Mesodermal cell (in vitro differentiated cells): Measurements from ENCODE around the gene PRICKLE3.
A peak's percentile ranks its signal among the peaks of the same experiment; 100 is the strongest.

Experiments used
- H3K27ac ChIP-seq: 2 replicates; pipeline ENCODE4 v1.7.0; 2013; ENCODE audit warnings: mild to moderate bottlenecking, low read depth, low read length, moderate library complexity; ENCODE audit not compliant: severe bottlenecking
- H3K36me3 ChIP-seq: 2 replicates; pipeline ENCODE4 v1.7.1; 2013; ENCODE audit warnings: mild to moderate bottlenecking, low read length, moderate library complexity; ENCODE audit not compliant: control insufficient read depth, insufficient read depth
- H3K4me1 ChIP-seq: one replicate; pipeline ENCODE4 v1.7.1; 2013; ENCODE audit warnings: mild to moderate bottlenecking, low read length; ENCODE audit not compliant: insufficient read depth, control insufficient read depth, poor library complexity, severe bottlenecking
- H3K4me3 ChIP-seq: 2 replicates; pipeline ENCODE4 v1.7.0; 2013; ENCODE audit warnings: low read length, control low read depth, mild to moderate bottlenecking; ENCODE audit not compliant: insufficient read depth, poor library complexity, severe bottlenecking; ENCODE audit errors: extremely low read depth
- H3K9me3 ChIP-seq: 2 replicates; pipeline ENCODE4 v1.7.1; 2013; ENCODE audit warnings: mild to moderate bottlenecking, low read length, moderate library complexity; ENCODE audit not compliant: control insufficient read depth
- WGBS, 2 experiments: methylation state at CpG; one replicate each; pipeline ENCODE4 v1.1.5; 2013; ENCODE audit warnings: missing lambda C conversion rate in 2 of 2; ENCODE audit not compliant: insufficient coverage in 2 of 2; 5-methylcytosine and 5-hydroxymethylcytosine counted together

The PRICKLE3 gene

DNA sequence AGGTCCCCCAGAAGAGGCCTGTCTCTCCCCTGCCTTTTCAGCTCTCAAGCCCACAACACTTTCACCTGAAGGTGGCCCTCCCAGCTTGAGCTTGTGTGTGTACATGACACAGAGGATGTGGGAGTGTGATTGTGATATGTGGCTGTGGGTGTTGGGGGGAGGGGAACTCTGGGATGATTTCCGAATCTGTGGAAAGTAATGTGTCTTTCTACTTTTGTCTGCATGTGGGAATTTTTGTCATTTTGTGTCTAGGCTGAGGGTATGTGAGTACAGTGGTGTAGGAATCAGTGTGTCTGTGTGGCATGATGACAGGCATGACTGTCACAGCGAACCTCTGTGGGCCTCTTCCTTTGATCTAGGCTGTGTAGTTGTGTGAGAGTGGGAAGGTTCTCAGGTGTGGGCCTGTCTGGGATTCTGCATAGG is 7.4 kb upstream of the PRICKLE3 start:
- no peaks in the 10 kb centered on the region for H3K9me3 ChIP-seq
- H3K27ac ChIP-seq, result no peak overlapping the region
- no peak overlapping the region for H3K4me3 ChIP-seq
- H3K4me1 ChIP-seq, result peaks cover under 1% of the 10 kb centered on the region
- 92% methylated on average over 2 of the region's 2 CpGs; no CpG with 5 or more reads in 1 of the 2 experiments for WGBS, 2 experiments
- no peaks in the 10 kb centered on the region for H3K36me3 ChIP-seq

DNA sequence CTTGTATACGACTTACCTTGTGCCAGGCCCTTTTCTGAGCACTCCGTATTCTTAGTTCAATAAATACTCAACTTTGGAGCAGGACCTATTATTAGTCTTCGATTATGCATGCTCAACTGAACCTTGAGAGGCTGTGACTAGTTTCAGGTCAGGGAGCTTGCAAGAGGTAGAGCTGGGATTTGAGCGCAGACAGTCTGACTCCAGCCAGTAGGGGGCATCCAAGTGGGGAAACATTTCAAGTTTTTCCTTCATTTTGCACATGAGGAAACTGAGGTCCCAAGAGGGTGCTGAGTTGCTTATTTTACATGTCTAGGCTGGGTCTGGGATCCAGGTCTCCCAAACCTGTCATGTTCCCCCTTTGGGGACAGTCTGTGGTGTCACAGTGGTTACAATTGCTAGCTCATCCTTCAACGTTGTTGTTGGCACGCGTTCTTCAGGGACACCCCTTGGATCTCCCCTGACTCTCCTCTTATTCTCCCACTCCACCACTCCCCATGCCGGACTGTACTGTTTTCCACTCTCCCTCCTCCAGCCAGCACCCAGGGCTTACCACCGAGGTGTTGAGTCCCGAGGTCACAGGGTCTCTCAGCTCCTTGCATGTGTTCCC is 6.7 kb upstream of the PRICKLE3 start:
- Histone ChIP-seq H3K36me3 (no peaks in the 10 kb centered on the region), H3K4me1 (no peaks in the 10 kb centered on the region), H3K9me3 (no peaks in the 10 kb centered on the region), H3K4me3 (no peak overlapping the region), H3K27ac (no peak overlapping the region)
- 75% methylated on average over 5 of the region's 10 CpGs; no CpG with 5 or more reads in 1 of the 2 experiments for WGBS, 2 experiments

- Histone ChIP-seq H3K9me3 (no peaks in the 10 kb centered on the region), H3K4me3 (peak overlapping the region; percentile 62), H3K4me1 (no peaks in the 10 kb centered on the region), H3K36me3 (no peaks in the 10 kb centered on the region), H3K27ac (peak overlapping the region; percentile 73)
- WGBS, 2 experiments, result 0% methylated on average over 1 to 7 of the region's 34 CpGs
These were observed 5.4 kb upstream of the PRICKLE3 start for GRCh38 chrX:49191574-49192011.

GRCh38 chrX:49190821-49191573 is 4.8 kb upstream of the PRICKLE3 start:
- Histone ChIP-seq H3K4me1 (no peaks in the 10 kb centered on the region), H3K9me3 (no peaks in the 10 kb centered on the region), H3K27ac (peak overlapping the region; percentile 73), H3K4me3 (peak overlapping the region; percentile 62), H3K36me3 (no peaks in the 10 kb centered on the region)
- 0% methylated on average over 15 to 16 of the region's 32 CpGs for WGBS, 2 experiments

DNA sequence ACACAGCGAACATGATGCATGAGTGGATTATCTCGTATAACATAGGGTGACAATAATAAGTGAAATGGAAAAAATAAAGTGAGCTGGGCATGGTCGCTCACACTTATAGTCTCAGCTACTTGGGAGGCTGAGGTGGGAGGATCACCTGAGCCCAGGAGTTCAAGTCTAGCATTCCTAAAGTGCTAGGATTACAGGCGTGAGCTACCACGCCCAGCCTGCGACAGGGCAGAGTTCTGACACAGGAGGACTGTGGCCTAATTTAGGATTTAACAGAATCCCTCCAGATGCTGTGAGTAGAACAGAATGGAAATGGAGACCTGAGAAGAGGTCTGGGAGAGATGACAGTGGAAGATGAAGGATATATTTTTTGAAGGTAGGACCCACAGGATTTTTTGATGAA is 3.4 kb upstream of the PRICKLE3 start:
- no peaks in the 10 kb centered on the region for H3K4me1 ChIP-seq
- no peak overlapping the region for H3K4me3 ChIP-seq
- H3K9me3 ChIP-seq, result no peaks in the 10 kb centered on the region
- H3K36me3 ChIP-seq, result no peaks in the 10 kb centered on the region
- 94 to 96% methylated on average over 4 to 5 of the region's 6 CpGs for WGBS, 2 experiments
- no peak overlapping the region for H3K27ac ChIP-seq

GRCh38 chrX:49188468-49189076 is 2.4 kb upstream of the PRICKLE3 start:
- no peak overlapping the region for H3K4me3 ChIP-seq
- H3K9me3 ChIP-seq, result no peaks in the 10 kb centered on the region
- H3K27ac ChIP-seq, result no peak overlapping the region
- WGBS, 2 experiments, result 86% methylated on average over 1 of the region's 8 CpGs; no CpG with 5 or more reads in 1 of the 2 experiments
- peaks cover 5% of the 10 kb centered on the region for H3K4me1 ChIP-seq
- no peaks in the 10 kb centered on the region for H3K36me3 ChIP-seq

GRCh38 chrX:49187526-49187925 is 1.4 kb upstream of the PRICKLE3 start:
- Histone ChIP-seq H3K27ac (no peak overlapping the region), H3K9me3 (no peaks in the 10 kb centered on the region), H3K4me3 (no peak overlapping the region), H3K36me3 (peaks cover 5% of the 10 kb centered on the region), H3K4me1 (peaks cover 5% of the 10 kb centered on the region)
- WGBS, 2 experiments, result 25 to 60% methylated on average over 1 of the region's 10 CpGs

DNA sequence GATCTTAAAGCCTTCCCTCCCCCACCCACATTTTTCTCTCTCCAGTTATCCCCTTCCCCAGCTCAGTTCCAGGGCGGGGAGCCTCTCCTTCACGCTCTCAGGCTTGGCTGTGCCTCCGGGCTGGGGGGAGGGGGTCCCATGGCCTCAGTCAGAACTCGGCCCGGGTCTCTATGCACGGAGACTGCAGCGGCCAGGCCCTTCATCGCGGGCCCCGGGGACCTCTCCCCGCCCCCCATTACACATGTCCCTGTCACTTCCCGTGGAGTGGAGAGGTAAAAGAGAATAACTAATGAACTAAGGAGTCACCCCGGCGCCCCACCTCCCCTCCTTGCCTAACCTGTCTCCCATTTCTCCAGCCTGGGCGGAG is 838 bp upstream of the PRICKLE3 start:
- peak overlapping the region; percentile 10 for H3K27ac ChIP-seq
- H3K9me3 ChIP-seq, result no peaks in the 10 kb centered on the region
- no peak overlapping the region for H3K4me3 ChIP-seq
- H3K4me1 ChIP-seq, result peaks cover 5% of the 10 kb centered on the region
- WGBS, 2 experiments, result no CpG with 5 or more reads among the region's 15 CpGs
- H3K36me3 ChIP-seq, result peaks cover 5% of the 10 kb centered on the region

- WGBS, 2 experiments, result 3 to 5% methylated on average over 11 to 18 of the region's 46 CpGs
- H3K9me3 ChIP-seq, result no peaks in the 10 kb centered on the region
- H3K4me3 ChIP-seq, result peak overlapping the region; percentile 52
- no peak overlapping the region for H3K27ac ChIP-seq
- peaks cover 5% of the 10 kb centered on the region for H3K4me1 ChIP-seq
- H3K36me3 ChIP-seq, result peaks cover 9% of the 10 kb centered on the region
These were observed 1.6 kb downstream of the PRICKLE3 start for GRCh38 chrX:49184294-49185281.

GRCh38 chrX:49183701-49184281 is 2.4 kb downstream of the PRICKLE3 start:
- Histone ChIP-seq H3K36me3 (peaks cover 16% of the 10 kb centered on the region), H3K9me3 (no peaks in the 10 kb centered on the region), H3K4me1 (peaks cover 5% of the 10 kb centered on the region), H3K4me3 (no peak overlapping the region), H3K27ac (no peak overlapping the region)
- WGBS, 2 experiments, result 93 to 99% methylated on average over 5 to 13 of the region's 18 CpGs
